ENCODE data around the gene KRTAP5-5. TPM values are rescaled to one million over a fixed set of nuclear protein-coding genes. Genes with fewer than 3 reads are reported as not detected.

The KRTAP5-5 gene
- total and polyA plus RNA-seq, 2 donors (not counting 3 experiments of a cell fraction or from before 2014, with no cell fraction given), result not detected

- Histone ChIP-seq H3K4me2 (ENCODE audit: insufficient read depth, low read length) (no peak overlapping the region), H3K4me1 (ENCODE audit: control insufficient read depth, extremely low read depth, insufficient read depth, low read length) (peaks cover 2% of the 10 kb centered on the region), H3K4me3 (replicated peaks in 1 of 3; ENCODE audit: insufficient read depth in 1 of 3, low read depth in 1 of 3, low read length in 3 of 3) (no peak overlapping the region), H3K79me2 (ENCODE audit: control insufficient read depth, insufficient read depth, low read length) (no peaks in the 10 kb centered on the region), H3K27me3 (ENCODE audit: control insufficient read depth in 2 of 2, insufficient read depth in 2 of 2, low read length in 2 of 2) (peaks cover 0 to 4% of the 10 kb centered on the region in 2 experiments), H4K20me1 (replicated peaks; ENCODE audit: control insufficient read depth, extremely low read depth, insufficient read depth, low read length) (no peaks in the 10 kb centered on the region), H2AFZ (ENCODE audit: low read depth, low read length) (no peak overlapping the region), H3K27ac (ENCODE audit: insufficient read depth, low read depth, low read length) (no peak overlapping the region), H3K9me3 (replicated peaks; ENCODE audit: control insufficient read depth, insufficient read depth, low read length) (no peaks in the 10 kb centered on the region), H3K9me1 (replicated peaks; ENCODE audit: control insufficient read depth, extremely low read depth, insufficient read depth, low read length) (no peaks in the 10 kb centered on the region), H3K9ac (replicated peaks; ENCODE audit: extremely low read depth, insufficient read depth, low read length) (no peak overlapping the region), H3K36me3 (ENCODE audit: control insufficient read depth in 2 of 2, extremely low read depth in 1 of 2, insufficient read depth in 2 of 2, low read length in 2 of 2) (no peaks in the 10 kb centered on the region)
- ChIA-PET CTCF (interaction anchor here (0.6 to 6.0 kb wide), 118 partner anchors 8 to 768 kb away, joined by 3 to 337 read pairs (median 4); partner anchors contain the start of genes CTSD, H19, INS and KRTAP5-6), POLR2A (no interaction called here)
- intact Hi-C loops (cut with micrococcal nuclease), result loop anchor here (1.0 kb wide), 2 partner anchors 42 to 180 kb away; no protein-coding TSS in a partner anchor
- FAIRE-seq, result no peak
- TF ChIP-seq EZH2 (IDR thresholded peaks at IDR 0.05; ENCODE audit: borderline replicate concordance, low read depth, low read length, severe bottlenecking) (no peak), GATA2 (IDR thresholded peaks at IDR 0.05; ENCODE audit: insufficient read depth, insufficient read length, low read depth, low read length) (no peak), CTCF (IDR thresholded peaks at IDR 0.05; ENCODE audit: extremely low read depth in 1 of 2, insufficient read depth in 1 of 2, low read depth in 1 of 2, low read length in 2 of 2) (no peak), MAX (IDR thresholded peaks at IDR 0.05; ENCODE audit: insufficient read depth, insufficient read length) (no peak), MYC (IDR thresholded peaks at IDR 0.05; ENCODE audit: low read depth, low read length) (no peak), POLR2A (IDR thresholded peaks at IDR 0.05; ENCODE audit: low read depth, low read length) (no peak), POLR2AphosphoS5 (IDR thresholded peaks at IDR 0.05; ENCODE audit: insufficient read depth, low read depth, low read length) (no peak), FOS (IDR thresholded peaks at IDR 0.05; ENCODE audit: borderline replicate concordance, insufficient read depth, low read length) (no peak), JUN (IDR thresholded peaks at IDR 0.05; ENCODE audit: borderline replicate concordance, insufficient read depth, insufficient read length, low read depth) (no peak)
- DNase-seq (ENCODE audit: low read depth, low spot score), result no peak
- BruUV-seq (replicated peaks), result no TSS peak
- dilution Hi-C loops (cut with MboI; ENCODE audit: extremely low pct_ligation_motif_present, low sequenced_read_pairs), result no loop called here
These were observed 22.5 kb downstream of the KRTAP5-5 start for GRCh38 chr11:1652026-1652425.
